Right renal pelvis (tissue), 4 donors: ENCODE measurements around the gene CCDC141. TPM values are rescaled to one million over a fixed set of nuclear protein-coding genes. Genes with fewer than 3 reads are reported as not detected.
A peak's percentile ranks its signal among the peaks of the same experiment; 100 is the strongest.

Source experiments
- DNase-seq, 4 donors: peaks; one replicate each; pipeline ENCODE4 v3.0.0-alpha.2; 2013; ENCODE audit warnings: low read depth in 4 of 4, low spot score in 3 of 4, missing footprints in 1 of 4
- polyA plus RNA-seq, 4 donors: library from polyadenylated mRNA; unstranded; fragments of 120-200 nt; gene quantifications; one replicate each; pipeline ENCODE4 v1.2.1, GENCODE V29; 2013; ENCODE audit not compliant: insufficient read length in 4 of 4

Gene CCDC141
- polyA plus RNA-seq, 4 donors = 0.13 to 0.21 (median 0.15) TPM

DNA sequence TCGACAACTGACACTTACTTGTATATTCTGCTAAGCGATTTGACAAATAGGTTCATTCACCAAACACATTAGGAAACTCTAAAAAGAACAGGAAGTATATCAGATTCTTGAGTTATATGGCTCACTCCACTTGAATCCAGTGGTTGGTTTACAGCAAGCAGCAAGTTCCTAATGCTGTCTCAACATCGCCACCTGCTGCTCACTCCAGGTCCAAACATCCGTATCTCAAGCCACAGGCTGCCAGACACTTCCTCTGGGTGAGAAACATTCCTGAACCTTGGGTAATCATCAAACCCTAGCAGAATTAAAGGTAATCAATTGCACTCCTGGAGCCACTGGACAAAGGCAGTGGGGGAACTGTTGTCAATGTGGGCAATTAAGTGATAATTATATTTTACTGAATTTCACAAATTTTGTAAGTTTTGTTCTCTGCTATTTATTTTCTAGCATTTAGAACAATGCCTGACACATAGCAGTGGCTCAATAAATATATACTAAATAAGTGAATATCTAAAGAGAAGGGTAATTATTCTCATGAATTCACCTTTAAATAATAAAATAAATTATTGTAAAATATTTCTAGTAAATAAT is 135.6 kb downstream of the CCDC141 start:
- peak; percentile 52 to 67 (median 59) for DNase-seq

DNA sequence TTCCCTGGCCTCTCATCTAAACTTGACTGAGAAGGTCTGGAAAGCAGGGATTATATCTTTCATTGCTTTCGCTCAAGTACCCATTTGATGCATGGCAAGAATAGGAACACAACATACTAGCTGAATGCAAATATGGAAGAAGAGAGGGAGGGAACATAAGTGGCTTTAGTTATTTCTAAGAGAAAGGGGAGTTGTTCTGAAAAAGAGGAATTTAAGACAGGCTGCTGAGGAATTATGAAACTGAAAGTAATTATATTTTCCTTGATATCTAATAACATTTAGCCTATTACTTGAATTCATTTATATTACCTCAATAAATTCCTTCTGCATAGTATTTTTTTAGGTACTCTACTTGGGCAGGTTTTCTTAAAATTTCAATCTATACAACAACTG is 136.9 kb downstream of the CCDC141 start:
- DNase-seq = no peak

DNA sequence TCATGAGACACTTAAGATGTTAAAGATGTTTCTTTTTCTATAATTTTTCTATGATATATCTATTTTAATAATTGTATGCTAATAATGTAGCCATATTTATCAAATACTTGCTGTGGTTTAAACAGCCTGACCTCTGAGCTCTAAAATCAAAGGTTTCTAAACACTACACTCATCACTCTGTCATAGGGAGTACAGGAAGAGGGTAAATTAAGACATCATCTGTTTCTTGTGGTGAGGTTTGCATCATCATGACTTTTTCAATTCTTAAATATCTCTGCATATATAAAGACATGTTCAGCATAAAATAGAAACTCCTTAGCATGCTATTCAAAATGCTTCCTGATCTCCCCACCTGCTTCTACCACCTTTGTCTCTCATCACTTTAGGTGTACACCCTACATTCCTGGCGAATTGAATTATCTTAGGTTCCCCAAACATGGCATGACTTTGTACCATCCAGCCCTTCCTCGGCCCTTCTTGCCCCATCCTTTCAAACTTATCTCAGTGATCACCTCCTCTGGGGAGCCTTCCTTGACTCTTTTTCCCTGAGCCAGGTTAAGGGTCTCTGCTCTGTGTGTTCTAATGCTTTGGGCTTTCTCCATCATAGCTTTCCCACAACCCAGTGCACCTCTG is 137.4 kb downstream of the CCDC141 start:
- DNase-seq = no peak

- DNase-seq = no peak
Observed at GRCh38 chr2:178911039-178911438, 138.9 kb downstream of the CCDC141 start.

DNA sequence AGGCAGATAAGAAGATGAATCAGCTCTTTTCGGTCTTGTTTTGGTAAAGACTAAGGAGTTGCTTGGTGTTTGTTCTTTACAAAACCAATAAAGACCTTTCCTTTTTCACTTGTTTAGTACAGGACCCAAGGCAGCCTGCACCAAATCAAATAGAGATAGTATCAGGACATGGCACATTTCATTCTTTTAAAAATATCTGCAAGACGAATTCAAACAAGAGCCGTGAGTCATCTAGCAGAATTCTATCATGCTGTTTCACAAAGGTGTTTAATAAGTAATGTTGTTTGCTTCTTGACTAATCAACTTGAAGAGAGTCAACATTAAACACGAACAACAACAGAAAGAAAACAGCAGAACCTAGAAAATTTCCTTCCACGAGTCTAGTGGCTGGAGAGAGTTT is 139.9 kb downstream of the CCDC141 start:
- DNase-seq = no peak

DNA sequence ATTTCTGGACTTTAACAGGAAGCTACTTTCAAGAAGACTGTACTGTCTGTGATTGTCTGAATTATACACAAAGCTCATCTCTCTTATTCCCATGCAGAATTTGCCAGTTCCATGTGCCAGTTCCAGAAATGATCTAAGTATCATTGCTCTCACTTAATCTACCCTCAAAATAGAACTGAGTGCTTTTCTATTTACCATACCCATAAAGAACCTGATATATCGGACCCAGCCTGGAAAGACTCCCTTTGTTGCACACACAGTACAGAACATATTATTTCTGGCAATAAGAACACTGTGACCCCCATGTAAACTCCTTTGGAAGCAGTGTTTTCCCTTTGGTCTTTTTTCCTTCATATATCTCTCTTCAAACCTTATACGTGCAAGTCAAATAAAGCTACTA is 140.4 kb downstream of the CCDC141 start:
- no peak for DNase-seq

DNA sequence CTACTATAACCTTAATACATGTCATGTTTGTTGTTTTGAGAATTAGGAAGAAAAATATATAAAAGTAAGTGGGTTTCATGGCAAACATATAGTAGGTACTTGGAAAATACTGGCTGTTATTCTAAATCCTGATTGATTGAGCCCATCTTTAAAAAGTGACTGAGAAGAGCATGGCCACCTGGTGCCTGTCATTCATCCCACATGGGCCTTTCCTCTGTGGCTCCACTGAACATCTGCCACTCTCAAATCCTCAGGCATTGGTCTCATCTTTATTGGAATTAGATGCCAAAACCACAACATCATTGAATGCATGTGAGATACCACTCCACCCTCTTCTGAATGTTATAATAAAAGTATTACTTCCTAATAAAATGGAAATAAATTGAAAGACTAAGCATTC is 141.1 kb downstream of the CCDC141 start:
- DNase-seq = no peak

DNA sequence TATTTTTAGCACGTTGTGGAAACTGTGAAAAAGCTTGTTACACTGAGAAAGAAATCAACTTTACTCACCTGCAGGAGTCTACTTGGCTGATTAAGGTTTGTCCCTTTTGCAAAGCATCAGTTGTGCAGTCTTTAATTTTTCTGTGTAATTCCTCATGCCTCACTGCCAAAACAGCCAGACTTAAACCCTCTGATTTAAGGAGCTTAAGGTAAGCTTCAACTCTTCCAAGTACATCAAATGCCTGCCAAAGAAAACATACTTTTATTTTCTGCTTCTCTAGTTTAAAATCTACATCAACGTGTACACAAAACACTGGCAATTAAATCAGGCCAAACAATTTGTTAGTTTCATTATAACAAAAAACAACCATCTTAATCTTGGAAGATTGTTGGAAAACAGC is 144.7 kb downstream of the CCDC141 start:
- DNase-seq = no peak

DNA sequence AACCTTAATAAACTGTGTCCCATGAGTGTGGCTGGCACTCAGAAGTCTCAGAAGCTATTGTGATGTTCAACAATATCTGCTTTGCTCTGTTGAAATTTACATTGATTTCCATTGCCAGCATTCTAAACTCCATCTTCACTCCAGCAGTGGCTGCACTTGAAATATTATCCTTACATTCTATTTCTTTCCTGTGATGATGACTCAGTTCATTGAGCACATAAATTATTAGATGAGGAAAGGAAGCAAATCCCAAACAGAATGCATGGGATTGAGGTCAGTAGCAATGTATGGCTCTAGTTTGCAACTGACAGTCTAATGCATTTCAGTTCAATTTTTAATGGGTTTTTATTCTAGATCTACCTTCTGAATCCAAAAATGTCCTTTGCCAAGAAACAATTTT is 150.3 kb downstream of the CCDC141 start:
- no peak for DNase-seq

- no peak for DNase-seq
Observed at GRCh38 chr2:178895872-178896271, 154.1 kb downstream of the CCDC141 start.

GRCh38 chr2:178895171-178895570 is 154.8 kb downstream of the CCDC141 start:
- DNase-seq = no peak

DNA sequence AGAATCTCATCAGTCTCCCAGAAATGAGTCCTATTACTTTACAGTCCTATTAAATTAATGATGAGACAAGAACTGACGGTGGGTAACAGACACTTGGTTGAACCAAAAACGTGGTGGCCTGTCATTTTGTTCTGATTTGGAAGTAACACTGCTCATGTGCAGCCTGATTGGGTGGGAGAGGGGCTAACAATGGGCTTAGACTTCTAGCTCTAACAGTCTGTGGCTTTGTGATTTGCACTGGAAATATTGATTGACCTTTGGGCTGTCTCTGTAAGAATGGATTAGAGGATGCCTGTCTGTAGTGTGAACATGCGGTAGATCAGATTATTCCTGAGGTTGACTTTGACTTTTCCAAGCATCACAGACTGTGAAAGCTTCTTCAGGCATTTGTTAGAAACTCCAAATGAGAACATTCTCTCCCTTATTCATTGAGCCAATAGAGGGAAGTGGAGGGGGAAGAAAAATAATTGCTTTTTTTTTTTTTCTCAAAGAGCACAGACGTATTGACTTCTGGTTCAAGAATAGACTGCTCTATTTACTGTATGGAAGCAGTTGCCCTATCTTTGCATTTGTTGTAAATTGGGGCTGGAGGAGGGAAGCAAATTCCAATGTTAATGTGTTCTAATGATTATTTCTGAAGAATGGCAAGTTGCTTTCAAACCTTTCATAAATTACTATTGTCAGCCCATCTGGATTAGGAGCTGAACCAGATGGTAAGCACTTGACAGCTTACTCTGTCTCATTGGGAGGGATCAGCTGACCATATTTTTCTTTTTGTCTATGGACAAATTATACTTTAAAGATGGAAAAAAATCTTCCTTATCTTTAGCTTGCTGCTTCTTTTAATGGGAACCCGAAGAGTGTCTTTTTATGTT is 156.9 kb downstream of the CCDC141 start:
- no peak for DNase-seq

GRCh38 chr2:178891959-178892485 is 157.9 kb downstream of the CCDC141 start:
- no peak for DNase-seq

- DNase-seq = peak; percentile 48 to 70 (median 60)
Observed at GRCh38 chr2:178891265-178891958, 158.5 kb downstream of the CCDC141 start.

DNA sequence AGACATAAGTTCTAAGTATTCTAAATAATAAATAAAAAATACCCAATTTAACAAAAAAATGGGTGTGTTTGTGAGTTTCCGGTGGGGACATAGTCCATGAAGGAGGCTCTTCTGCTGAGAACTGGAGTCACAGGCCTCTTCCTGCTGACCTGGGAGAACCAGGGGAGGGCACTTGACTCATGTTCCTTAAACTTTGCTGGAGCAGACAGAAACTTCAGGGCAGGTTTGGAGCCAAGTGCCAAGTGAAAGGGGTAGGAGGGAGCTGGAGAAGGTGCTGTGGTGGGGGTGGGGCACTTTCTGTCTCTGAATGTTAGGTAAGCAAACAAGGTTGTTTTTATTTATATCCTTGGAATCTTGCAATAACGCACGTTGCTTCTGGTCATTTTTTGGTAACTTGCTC is 163.9 kb downstream of the CCDC141 start:
- no peak for DNase-seq

- DNase-seq = no peak
Observed at GRCh38 chr2:178884440-178884839, 165.5 kb downstream of the CCDC141 start.

- no peak for DNase-seq
Observed at GRCh38 chr2:178882666-178883440, 167.1 kb downstream of the CCDC141 start.

DNA sequence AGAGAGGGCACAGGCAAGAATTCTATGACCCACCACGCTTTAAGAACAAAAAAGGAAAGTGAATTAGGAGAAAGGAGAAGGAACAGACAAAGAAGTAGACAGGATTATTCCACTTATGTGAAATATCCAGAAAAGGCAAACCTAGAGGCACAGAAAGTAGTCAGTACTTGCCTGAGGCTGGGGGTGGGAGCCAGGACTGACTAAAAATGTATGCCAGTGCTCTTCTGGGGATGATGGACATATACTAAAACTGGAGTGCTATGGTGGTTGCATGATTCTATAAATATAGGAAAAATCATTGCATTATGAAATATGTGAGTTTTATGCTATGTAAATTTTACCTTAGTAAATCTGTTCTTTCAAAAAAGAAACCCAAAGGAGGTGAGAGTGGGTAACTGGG is 168.9 kb downstream of the CCDC141 start:
- no peak for DNase-seq

DNA sequence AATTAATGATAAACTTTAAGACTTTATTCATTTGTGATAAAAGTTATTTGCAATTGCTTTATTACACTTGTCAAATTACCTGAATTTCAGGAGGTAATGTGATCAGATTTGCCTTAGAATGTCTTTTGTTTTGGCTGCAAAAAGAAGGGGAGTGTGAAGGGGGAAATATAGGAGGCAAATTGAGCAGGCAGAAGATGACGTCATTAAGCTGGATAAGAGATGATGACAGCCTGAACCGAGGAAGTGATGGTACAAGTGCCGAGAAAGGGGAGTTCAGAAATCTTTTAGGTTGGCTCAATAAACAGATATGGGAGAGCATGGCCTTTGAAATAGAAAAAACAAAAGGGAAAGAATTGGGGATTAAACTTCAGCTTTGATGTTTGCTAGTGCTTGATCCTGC is 169.7 kb downstream of the CCDC141 start:
- DNase-seq = no peak

DNA sequence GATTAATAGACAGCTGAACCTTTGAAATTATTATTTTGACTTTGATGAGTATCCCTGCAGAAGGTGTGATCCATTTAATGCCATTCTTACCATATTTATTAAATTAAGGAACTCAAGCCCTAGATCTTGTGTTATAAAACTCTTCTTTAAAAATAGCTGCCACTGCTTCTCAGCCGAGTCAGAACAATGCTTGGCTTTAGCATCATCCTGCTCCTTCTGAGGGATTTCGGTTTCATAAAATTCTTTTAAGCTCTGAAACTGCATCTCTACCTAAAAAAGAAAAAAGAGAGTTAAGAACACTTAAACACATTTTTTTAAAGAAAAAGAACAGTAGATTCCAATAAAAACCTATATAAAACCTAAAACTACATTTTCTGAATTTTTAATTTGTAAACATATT is 172.1 kb downstream of the CCDC141 start:
- no peak for DNase-seq
